GM12878 (cell line): ENCODE measurements around the gene ATG13. TPM values are rescaled to one million over a fixed set of nuclear protein-coding genes. Genes with fewer than 3 reads are reported as not detected.

Experiments
- ATF7 ChIP-seq: fragments of 450-650 bp; IDR thresholded peaks from 2 replicates; pipeline ENCODE4 v1.6.1; 2016; ENCODE audit warnings: low read depth, mild to moderate bottlenecking
- CEBPB ChIP-seq, 2 experiments: fragments of 150-350 bp in 1 of 2; IDR thresholded peaks; 2 replicates each; pipeline ENCODE4 v1.6.1; 2012 to 2014; ENCODE audit warnings: low read depth in 2 of 2, low read length in 2 of 2, borderline replicate concordance in 1 of 2, inconsistent platforms in 1 of 2
- CREM ChIP-seq: IDR thresholded peaks from 2 replicates; pipeline ENCODE4 v1.6.1; 2014; ENCODE audit warnings: antibody characterized with exemption, low read depth
- CUX1 ChIP-seq: IDR thresholded peaks from 2 replicates; pipeline ENCODE4 v1.6.1; 2012; ENCODE audit warnings: improper control_type of control experiment, low read depth, low read length; ENCODE audit not compliant: insufficient replicate concordance
- FOS ChIP-seq: IDR thresholded peaks from 3 replicates; pipeline ENCODE4 v1.6.1; 2011; ENCODE audit warnings: borderline replicate concordance; ENCODE audit not compliant: insufficient read length; ENCODE audit errors: extremely low read depth
- HDGF ChIP-seq: fragments of 450-650 bp; IDR thresholded peaks from 2 replicates; pipeline ENCODE4 v1.6.1; 2016; ENCODE audit warnings: antibody characterized with exemption
- IKZF2 ChIP-seq, 2 experiments: fragments of 450-650 bp; IDR thresholded peaks; 2 replicates each; pipeline ENCODE4 v1.6.1; 2017; ENCODE audit warnings: mild to moderate bottlenecking in 2 of 2, moderate library complexity in 2 of 2
- IRF3 ChIP-seq: fragments of 450-650 bp; IDR thresholded peaks from 2 replicates; pipeline ENCODE4 v1.6.1; 2014; ENCODE audit warnings: mild to moderate bottlenecking
- LARP7 ChIP-seq: fragments of 450-650 bp; IDR thresholded peaks from 2 replicates; pipeline ENCODE4 v1.6.1; 2017; ENCODE audit warnings: mild to moderate bottlenecking
- MTA3 ChIP-seq: IDR thresholded peaks from 2 replicates; pipeline ENCODE4 v1.6.1; 2012; ENCODE audit warnings: low read length, inconsistent platforms, borderline replicate concordance
- NR2C1 ChIP-seq: fragments of 450-650 bp; IDR thresholded peaks from 2 replicates; pipeline ENCODE4 v1.6.1; 2017; ENCODE audit warnings: antibody characterized with exemption, mild to moderate bottlenecking, moderate library complexity
- PBX3 ChIP-seq: IDR thresholded peaks from 2 replicates; pipeline ENCODE4 v1.6.1; 2011; ENCODE audit warnings: mild to moderate bottlenecking, low read depth, low read length, moderate library complexity; ENCODE audit not compliant: insufficient replicate concordance
- SMC3 ChIP-seq: IDR thresholded peaks from 2 replicates; pipeline ENCODE4 v1.6.1; 2011; ENCODE audit warnings: low read length, improper control_type of control experiment, borderline replicate concordance
- TBL1XR1 ChIP-seq: IDR thresholded peaks from 2 replicates; pipeline ENCODE4 v1.6.1; 2012; ENCODE audit warnings: low read depth, low read length, improper control_type of control experiment
- ZNF687 ChIP-seq: fragments of 450-650 bp; IDR thresholded peaks from 2 replicates; pipeline ENCODE4 v1.6.1; 2017; ENCODE audit warnings: mild to moderate bottlenecking, moderate library complexity
- polyA plus RNA-seq, 11 experiments: library from polyadenylated mRNA; depleted of rRNA in 4 of 11; unstranded in 6 of 11; stranded (reverse) in 5 of 11; fragments of >200 nt; fragmentation: Nextera tagmentation in 4 of 11; fragmentation: Illumina TruSeq in 1 of 11; extraction: Ambion mirVana in 4 of 11; extraction: Trizol in 1 of 11; gene quantifications; 1 replicate in 1 of 11; 2 replicates in 10 of 11; pipeline versions ENCODE4 v1.2.1 to v1.2.3, GENCODE V29; 2011 to 2016; ENCODE audit warnings: inconsistent platforms in 2 of 11, missing spikeins in 2 of 11, low read depth in 1 of 11
- total RNA-seq, 4 experiments: library from RNA; depleted of rRNA in 3 of 4; stranded (reverse); fragments of >200 nt in 3 of 4; fragmentation: Illumina TruSeq in 1 of 4; extraction: Trizol in 1 of 4; gene quantifications; 2 replicates each; pipeline versions ENCODE4 v1.2.1 to v1.2.3, GENCODE V29; 2013 to 2021
- TF ChIP-seq, protein P1 (sequence below): fragments of 150-350 bp; IDR thresholded peaks from 2 replicates; pipeline ENCODE4 v1.6.1; 2014; ENCODE audit warnings: mild to moderate bottlenecking, low read depth, low read length

Gene ATG13
- total and polyA plus RNA-seq, 10 of the 15 experiments (the other 5 are each of a cell fraction or from before 2014, with no cell fraction given), result 10.9 to 61.6 (median 50.9) TPM

DNA sequence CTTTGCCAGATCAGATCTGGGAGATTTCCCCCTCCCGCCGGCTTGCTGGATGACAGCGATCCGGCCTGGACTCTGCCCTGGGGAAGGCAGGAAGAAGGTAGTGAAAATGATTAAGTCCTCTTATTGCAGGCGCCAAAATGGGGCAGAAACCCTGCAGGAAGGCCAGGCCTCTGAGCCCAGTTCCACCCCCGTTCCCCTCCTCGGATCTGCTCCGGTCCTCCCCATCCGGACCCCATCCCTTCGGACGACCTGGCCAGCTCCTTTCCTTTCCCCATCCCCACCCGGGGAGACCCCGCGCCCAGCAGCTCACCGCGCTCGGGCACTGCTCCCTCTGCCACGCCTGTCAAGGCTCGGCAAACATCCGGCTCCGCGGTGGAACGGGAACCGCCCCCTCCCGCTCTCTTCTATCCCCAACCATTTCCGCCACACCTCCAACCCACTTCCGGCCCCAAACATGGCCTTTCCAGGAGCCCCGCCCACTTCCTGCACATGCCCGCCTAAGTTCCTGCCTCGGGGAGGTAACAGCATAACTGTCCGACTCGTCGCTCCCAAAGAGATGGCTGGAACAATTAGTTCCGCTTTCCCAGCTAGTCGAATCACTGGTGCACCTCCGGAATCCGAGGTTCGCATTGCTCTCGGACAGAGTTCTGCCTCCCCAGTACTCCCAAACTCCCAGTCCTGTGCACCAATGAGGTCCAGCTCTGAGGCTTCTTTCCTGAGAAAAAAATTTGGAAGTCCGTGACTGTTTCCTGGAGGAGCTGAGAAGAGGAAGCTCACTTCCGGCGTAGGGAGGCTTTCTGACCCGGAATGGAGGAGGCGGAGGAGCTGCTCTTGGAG lies 83.1 kb downstream of the ATG13 start, which contains the start of the genes ARHGAP1 and ZNF408 (continued):
- TF ChIP-seq CUX1, result no peak
- TF ChIP-seq, protein P1, sequence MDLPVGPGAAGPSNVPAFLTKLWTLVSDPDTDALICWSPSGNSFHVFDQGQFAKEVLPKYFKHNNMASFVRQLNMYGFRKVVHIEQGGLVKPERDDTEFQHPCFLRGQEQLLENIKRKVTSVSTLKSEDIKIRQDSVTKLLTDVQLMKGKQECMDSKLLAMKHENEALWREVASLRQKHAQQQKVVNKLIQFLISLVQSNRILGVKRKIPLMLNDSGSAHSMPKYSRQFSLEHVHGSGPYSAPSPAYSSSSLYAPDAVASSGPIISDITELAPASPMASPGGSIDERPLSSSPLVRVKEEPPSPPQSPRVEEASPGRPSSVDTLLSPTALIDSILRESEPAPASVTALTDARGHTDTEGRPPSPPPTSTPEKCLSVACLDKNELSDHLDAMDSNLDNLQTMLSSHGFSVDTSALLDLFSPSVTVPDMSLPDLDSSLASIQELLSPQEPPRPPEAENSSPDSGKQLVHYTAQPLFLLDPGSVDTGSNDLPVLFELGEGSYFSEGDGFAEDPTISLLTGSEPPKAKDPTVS, result peak; percentile 62; the same call in 1 of the 2 replicates
- peak; percentile 75; the same call in 1 of the 2 replicates for TF ChIP-seq TBL1XR1
- no peak for TF ChIP-seq ZNF687
- TF ChIP-seq PBX3, result peak; percentile 60
- peak; percentile 57 for TF ChIP-seq LARP7
- peak; percentile 78 for TF ChIP-seq HDGF
- peak; percentile 100 for TF ChIP-seq IKZF2 (IDR thresholded peaks at IDR 0.05)
- peak; percentile 69 for TF ChIP-seq IRF3
- no peak for TF ChIP-seq FOS
- no peak; the same call in 1 of the 2 replicates for TF ChIP-seq MTA3
- TF ChIP-seq CREM, result peak; percentile 77
- peak; percentile 87 for TF ChIP-seq ATF7
- TF ChIP-seq CEBPB (IDR thresholded peaks at IDR 0.05; ENCODE audit: borderline replicate concordance in 1 of 2, low read depth in 2 of 2, low read length in 2 of 2), result no peak
- no peak for TF ChIP-seq SMC3
- peak; percentile 92 for TF ChIP-seq NR2C1
